Measurements from ENCODE around the gene ELK4.

DNA sequence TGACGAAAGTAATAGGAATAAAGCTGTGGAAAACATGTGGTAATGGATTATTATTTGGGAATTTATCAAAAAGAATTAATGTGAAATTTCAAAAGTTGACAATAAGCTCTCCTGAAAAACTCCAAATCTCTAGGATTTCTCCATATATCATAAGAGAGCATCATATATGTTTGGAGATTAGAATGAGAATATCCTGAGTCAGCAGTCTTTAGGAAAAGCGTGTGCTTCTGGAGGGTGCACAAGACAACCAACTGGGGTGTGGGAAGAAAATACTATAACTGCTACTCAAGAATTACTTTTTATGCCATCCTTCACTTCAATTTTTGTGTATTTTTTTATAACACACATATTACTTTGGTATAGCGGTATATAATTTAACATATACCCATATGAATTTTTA is 19.7 kb downstream of the ELK4 start:
- TF ChIP-seq, protein P1, sequence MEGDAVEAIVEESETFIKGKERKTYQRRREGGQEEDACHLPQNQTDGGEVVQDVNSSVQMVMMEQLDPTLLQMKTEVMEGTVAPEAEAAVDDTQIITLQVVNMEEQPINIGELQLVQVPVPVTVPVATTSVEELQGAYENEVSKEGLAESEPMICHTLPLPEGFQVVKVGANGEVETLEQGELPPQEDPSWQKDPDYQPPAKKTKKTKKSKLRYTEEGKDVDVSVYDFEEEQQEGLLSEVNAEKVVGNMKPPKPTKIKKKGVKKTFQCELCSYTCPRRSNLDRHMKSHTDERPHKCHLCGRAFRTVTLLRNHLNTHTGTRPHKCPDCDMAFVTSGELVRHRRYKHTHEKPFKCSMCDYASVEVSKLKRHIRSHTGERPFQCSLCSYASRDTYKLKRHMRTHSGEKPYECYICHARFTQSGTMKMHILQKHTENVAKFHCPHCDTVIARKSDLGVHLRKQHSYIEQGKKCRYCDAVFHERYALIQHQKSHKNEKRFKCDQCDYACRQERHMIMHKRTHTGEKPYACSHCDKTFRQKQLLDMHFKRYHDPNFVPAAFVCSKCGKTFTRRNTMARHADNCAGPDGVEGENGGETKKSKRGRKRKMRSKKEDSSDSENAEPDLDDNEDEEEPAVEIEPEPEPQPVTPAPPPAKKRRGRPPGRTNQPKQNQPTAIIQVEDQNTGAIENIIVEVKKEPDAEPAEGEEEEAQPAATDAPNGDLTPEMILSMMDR (conservative IDR thresholded peaks at IDR 0.05; ENCODE audit: low read length), result no peak
- no peak for TF ChIP-seq EZH2phosphoT487 (IDR thresholded peaks at IDR 0.05; ENCODE audit: borderline replicate concordance)
